ENCODE measurements around the gene CFAP74.
A peak's percentile ranks its signal among the peaks of the same experiment; 100 is the strongest.

The CFAP74 gene

DNA sequence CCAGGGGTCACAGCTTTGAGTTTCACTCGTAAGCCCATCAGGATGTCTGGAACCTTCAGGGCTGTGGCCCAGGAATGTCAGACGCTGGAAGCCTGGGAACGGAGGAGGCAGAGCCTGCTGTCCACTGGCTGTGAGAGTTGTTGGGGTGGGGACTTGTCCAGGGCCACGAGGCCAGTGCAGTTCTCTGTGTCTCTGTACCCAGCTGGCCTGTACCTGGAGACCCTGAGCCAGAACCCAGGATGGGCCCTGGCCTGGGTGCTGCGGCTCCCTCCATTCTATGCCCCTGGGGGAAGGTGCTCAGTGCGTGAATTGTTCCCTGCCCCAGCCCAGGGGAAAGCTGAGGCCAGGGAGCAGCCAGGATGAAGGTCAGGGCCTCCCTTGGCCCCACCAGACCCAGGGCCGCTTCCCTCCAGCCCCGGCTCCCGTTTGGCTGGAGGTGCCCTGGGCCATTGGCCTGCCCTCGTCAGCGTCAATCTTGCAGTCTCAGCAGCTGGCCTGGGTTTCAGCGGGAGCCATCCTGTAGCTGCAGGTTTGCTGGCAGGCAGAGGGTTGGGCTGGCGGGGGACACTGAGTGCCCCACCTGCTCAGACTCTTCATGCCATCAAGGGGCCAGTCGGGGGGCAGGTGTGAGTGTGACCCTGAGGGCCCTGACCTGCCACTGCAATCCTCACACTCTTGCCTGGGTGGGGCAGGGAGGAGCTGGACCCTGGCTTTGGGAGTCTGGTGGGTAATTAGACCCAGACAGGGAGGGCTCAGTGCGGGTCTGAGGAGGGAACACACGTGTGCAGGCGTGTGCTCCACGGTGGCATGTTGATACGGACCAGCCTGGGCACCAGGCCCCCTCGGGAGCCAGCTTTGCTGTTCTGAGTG, 89.2 kb downstream of the CFAP74 start:
- no peak for DNase-seq

DNA sequence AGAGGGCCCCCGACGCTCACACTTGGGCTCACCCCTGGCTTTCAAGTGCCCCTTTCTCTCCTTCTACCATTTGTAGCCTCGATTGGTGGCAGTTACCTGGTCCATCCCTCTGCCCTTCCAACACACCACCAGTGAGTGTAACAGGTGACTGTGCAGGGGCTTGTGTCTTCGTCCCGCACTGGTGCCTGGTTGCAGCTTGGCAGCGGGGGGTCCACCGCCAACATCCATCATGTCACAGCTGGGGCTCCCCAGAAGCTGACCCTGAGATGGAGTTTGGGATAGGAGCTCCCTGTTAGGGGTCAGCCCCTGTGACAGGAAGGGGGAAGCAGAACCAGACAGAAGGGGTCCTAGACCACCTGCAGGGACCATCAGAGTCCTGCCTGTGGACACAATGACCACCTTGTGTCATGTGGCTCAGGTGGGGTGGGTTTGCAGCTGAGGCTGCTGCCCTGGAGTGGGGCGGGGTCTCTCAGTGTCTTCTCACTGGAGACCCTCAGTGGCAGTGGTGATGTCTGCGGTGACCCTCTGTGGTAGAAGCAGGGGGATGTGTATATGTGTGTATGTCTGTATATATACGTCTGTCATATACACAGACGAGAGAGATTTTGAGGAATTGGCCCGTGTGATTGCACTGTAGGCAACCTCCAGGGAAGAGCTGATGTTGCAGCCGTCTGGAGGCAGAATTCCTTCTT, 92.1 kb downstream of the CFAP74 start:
- peak; percentile 1 for DNase-seq

DNA sequence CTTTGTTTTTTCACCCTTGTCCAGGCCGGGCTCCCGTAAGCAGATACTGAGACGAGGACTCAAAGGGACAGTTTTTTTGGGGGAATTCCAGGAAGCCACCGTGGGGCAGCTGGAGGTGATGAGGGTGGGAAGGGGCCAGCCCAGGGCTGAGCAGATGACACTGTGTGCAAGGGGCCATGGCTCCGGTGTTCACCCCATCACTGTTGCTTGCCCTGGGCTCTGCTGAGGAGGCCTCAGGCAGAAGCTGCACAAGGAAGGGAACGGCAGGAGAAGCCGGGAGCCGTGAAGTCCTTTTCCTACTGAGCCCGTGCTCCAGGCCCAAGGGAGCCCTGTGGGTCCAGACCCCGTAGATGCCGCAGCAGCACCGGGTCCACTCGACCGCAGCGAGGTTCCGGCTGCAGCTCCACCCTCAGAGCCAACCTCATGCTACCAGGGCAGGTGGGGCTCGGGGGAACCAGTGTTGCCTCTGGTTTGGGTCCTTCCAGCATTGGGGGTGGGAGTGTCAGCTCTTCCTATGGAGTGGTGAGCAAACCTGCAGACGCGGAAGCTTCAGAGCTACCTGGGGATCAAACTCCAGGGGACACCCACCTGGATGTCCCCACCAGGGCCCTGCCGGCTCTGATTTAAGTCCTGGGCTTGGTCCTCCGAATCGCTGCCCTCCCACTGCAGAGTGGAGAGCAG, 92.8 kb downstream of the CFAP74 start:
- peak; percentile 1 for DNase-seq

DNA sequence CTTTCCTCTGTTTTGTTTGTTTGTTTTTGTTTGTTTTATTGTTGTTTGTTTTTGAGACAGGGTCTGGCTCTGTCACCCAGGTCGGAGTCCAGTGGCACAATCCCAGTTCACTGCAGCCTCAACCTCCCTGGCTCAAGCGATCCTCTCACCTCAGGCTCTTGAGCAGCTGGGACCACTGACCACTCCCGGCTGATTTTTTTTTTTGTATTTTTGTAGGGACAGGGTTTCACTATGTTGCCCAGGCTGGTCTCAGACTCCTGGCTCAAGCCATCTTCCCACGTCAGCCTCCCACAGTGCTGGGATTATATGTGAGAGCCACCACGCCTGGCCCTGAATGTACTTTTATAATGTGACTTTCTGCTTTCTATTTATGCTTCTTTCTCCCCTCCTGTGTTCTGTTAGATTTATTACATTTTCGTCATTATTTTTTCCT, 93.5 kb downstream of the CFAP74 start:
- no peak for DNase-seq

DNA sequence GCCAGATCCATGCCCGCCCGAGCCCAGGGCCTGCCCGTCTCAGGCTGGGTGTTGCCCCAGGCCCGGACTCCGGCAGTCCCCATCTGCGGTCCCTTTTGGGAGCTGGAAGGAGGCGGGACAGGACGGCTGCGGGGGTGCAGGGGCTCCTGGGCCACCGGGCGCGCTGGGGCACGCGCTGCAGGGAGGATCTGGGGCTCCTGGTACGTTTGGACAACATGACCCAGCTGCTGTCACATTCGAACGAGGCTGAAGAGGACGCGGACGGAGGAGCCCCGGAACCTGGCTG, 95.1 kb downstream of the CFAP74 start:
- DNase-seq: no peak

DNA sequence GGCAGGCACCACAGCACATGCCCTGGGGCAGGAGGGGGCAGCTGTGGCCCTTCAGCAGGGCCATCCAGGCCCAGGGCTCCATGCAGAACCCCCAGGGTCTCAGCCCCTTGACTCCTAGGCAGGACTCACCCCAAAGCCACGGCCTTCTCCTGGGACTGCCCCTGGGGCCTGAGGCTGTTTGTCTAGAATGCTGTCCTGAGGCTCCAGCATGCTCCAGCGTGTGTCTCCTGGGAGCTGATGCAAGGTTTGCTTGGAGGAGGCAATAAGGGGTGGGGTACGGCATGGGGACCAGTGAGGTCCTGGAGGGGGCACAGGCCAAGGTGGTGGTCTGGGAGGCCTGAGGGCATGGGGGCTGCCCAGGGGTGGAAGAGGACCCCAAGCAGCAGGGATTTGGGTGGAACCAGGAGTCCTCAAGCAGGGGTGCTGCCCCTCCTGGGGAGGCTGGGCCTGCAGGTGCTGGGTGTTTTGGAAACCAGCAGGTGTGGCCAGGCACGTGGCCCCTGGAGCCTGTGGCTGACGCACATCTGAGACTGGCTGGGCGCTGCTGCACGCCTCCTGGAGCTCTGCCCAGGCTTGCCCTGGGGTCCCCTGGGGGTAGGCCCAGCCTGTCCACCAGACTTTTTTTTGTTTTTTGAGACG, 96.4 kb downstream of the CFAP74 start:
- DNase-seq: no peak

DNA sequence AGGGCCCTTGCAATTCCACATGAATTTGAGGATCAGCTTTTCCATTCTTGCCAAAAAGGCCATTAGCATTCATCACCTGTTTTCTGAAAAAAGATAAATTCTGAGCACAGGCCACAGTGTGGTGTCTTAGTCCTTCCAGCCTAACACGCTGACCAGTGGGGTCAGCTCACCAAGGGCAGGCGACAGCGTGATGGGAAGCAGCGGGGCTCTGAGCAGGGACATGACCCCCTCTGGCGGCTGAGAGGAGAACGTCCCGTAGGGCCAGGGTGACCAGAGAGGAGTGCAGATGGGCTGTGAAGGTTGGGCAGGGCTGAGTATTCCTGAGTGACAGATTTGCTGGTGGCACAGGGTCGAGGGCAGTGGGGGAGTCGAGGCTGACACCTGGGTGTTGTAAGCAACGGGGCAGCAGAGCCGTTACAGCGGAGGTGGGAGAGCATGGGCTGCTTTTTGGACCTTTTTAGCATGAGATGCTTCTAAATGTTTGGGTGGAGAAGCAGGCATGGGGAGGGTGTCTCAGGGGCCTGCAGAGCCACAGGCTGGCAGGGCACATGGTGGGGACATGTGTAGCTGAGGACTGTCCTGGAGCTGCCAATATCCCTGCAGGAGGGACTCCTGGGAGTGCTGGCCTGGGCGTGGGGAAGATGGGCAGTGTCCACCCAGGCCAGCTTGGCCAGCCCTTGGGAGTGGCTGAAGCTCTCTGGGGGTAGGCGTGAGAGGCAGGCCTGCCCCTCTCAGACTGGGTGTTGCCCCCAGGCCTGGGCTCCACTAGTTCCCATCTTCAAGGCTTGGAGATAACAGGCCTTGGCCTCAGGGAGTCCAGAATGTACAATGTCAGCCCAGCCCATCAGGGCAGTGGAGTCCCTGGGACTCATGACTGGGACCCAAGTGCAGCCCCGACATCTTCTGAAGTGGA, 97.1 kb downstream of the CFAP74 start:
- DNase-seq: peak; percentile 78

DNA sequence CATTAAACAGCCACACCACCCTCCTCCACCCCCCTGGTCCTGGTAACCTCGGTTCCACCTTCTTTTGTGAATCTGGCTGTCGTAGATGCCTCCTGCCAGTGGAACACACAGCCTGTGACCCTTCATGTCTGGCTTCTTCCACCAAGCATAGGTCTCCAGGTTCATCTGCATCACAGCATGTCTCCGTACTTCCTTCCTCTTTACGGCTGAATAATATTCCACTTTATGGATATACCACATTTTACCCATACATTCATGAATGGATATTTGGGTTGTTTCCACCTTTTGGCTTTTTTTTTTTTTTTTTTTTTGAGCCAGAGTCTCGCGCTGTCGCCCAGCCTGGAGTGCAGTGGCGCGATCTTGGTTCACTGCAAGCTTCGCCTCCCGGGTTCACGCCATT, 100.4 kb downstream of the CFAP74 start:
- DNase-seq: no peak

DNA sequence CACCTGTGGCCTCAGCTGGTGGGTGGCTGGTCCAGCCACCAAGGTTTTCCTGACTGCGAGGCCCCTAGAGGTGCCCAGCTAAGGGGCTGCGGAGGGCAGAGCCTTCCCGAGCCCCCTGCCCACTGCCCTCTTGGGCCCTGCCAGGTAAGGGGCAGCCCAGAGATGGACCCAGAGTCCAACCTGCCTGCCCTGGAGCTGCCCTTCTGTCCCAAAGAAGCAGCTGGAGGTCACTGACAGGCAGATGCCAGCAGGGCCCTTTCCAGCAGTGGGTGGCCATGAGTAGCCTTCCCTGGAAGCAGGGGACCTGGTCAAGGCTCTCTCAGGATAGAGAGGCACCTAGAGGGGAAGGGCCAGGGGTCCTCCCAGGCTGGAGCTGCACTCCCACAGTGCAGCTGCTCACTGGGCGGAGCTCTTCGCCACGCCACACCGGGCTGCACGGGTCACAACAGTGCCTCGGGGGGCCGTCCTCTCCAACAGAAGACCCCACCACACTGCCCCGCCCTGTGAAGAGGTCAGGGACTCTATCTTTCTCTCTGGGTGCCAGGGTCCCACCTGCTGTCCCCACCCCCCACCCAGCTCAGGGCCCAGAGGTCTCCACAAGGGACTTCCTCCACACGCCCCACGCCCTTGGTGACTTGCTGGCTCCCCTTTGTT, 101.8 kb downstream of the CFAP74 start:
- no peak for DNase-seq

DNA sequence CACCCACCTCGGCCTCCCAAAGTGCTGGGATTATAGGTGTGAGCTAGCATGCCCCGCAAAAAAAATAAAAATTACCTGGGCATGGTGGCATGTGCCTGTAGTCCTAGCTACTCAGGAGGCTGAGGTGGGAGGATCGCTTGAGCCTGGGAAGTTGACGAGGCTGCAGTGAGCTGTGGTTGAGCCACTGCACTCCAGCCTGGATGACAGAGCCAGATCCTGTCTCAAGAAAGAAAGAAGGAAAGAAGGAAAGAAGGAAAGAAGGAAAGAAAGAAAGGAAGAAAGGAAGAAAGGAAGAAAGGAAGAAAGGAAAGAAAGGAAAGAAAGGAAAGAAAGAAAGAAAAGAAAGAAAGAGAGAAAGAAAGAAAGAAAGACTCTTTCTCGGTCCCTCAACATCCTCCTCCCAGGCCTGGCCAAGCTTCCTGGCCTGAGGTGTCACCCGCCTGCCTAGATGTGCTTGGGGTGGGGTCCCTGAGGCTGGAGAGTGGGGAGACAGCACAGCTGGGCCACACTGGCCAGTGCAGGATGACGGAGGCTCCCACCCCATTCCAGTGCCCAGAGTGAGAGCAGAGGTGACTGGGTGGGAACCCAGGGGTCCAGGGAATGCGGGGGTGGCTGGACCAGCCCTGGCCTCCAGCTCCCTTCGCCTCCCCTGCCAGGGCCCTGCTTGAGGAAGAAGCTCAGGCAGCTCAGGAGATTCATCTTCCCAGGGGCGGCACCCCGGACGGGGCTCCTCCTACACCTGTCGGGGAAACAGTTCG, 102.5 kb downstream of the CFAP74 start:
- no peak for DNase-seq

DNA sequence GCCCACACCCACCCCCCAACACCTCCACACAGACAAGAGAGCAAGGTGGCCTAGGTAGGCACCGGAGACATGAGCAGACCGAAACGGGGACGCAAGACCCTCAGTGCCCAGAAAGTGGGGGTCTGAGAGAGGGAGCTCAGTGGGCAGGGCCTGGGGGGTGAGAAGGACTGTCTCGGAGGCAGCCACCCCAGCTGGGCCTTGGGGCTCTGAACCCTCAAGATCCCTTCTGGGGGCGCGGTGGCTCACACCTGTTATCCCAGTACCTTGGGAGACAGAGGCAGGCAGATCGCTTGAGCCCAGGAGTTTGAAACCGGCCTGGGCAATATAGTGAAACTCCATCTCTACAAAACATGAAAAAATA, 103.6 kb downstream of the CFAP74 start:
- no peak for DNase-seq

DNA sequence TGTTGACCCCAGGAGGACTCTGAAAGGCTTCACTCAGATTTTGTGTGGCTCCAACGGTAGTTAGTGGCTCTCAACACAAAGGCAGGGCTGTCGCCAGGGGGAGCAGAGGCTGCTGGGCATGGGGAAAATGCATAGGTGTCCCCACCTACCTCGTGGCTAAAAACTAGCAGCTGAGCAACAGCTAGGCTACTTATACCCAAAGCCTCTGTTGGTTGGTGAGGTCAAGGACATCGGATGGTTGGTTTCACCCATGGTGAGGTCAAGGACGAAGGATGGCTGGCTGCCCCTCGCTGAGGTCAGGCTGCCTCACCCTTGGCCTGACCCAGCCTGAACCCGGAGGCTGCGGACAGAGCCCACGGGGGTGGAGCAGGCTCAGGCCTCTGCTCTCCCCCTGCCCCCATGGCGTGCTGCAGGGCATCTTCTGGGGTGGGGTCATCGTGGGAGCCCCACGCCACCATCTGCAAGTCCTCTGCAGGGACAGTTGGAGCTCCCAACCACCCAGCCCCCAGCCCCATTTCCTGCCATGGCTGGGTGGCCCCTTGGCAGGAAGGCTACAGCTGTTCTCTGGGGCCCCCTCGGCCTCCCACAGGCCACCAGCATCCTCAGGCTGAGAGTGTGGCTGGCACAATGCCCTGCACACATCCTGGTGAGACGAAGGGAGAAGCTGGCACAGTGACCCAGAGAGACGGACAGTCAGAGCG, 104.2 kb downstream of the CFAP74 start:
- DNase-seq: peak; percentile 52

DNA sequence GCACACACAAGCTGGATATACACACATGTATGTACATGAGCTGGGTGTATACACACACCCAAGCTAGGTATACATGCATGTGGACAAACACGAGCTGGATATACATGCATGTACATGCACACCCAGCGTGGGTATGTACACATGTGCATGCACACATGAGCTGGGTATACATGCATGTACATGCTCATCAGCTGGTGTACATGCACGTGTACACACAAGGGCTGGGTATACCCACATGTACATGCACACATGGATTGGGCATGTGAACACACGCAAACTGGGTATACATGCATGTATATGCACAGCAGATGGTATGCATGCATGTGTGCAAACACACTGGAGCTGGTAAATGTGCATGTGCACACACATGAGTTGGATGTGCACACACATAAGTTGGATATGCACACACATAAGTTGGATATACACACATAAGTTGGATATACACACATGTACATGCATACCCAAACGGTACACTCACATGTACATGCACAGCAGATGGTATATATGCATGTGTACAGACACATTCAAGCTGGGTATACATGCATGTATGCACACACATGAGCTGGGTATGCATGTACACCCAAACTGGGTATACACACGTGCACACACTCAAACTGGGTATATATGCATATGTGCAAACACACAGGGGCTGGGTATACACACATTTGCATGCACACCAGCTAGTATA, 105.2 kb downstream of the CFAP74 start:
- DNase-seq: no peak

DNA sequence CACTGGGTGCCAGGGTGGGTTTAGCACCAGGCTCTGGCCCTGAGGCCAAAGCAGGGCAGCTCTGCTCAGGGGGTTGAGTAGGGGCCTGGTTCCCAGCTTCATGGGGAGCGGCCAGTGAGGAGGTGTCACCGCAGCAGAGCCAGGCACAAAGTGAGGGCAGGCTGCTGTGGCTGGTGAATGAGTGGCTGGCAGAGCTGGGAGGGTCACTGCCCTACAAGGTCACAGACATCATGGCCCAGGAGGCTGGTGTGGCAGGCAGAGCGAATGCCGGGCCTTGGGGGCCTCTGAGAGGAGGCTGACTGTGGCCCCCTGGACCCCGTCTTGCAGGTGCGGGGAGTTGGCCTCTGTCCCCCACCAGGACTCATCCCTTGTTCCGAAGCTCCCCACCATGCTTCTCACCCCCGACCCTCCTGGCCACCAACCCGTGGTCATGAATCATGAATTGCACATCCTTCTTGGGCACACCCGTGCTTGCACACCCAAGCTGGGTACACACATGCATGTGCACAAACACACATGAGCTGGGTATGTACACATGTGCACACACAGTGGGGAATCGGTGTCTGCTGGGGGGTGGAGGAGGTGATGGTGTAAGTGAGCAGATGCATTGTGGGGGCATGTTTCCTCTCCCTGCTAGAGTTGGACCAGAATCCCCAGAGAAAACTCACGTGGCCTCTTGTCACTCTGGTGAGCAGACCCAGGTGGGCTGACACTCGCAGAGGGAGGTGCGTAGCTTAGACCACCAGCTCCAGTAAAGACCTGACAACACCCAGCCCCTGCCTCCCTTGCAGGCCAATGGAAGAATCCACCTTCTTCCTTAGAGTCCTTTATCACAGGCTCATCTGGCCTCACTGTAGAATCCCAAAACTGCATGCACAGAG, 107.9 kb downstream of the CFAP74 start:
- no peak for DNase-seq

DNA sequence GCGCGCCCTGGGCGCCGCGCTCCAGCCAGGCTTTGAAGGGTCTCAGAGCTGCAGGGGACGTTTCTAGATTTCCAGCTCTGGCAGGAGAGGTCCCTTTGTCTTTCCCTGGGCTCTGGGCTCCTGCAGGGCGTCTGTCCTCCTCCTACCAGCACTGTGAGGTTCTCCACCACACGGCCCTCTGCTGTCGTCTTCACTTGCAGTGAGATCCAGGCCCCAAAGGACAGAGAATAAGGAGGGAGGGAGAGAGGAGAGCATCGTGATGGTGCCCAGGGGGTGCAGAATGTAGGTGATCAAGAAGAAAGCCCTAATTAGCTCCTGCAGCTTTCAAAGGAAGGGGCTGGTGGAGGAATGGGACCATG, 108.5 kb downstream of the CFAP74 start:
- no peak for DNase-seq

DNA sequence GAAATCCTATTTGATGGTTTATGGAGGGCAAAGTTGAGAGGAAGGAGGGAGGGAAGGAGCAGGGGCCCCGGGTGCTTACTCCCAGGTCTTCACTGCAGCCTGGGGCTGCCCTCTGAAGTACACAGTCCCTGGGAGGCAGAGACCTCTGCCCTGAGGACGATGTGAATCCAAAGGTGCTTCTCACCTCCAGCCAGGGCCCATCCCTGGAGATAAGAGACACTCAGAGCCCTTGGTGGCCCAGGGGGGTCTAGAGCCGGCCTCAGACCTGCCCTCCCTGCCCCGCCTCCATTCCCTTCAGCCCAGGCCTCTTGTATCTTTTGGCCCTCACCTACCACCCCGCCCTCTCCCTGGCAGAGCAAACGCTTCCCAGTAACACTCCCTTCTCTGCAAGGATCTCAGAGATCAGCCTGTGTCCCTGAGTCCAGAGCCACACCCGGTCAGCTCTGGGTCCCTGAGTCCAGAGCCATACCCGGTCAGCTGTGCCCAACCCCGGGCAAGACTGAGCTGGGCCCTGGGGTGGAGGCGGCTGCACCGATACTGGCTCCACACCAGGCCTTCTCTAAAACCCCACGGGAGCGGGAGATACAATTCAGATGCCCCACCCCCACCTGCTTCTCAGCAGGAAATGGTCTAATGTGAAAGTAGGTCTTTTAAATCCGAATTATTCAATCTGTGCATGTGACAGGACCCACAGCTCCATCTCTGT, 109.1 kb downstream of the CFAP74 start:
- peak; percentile 40 for DNase-seq

DNA sequence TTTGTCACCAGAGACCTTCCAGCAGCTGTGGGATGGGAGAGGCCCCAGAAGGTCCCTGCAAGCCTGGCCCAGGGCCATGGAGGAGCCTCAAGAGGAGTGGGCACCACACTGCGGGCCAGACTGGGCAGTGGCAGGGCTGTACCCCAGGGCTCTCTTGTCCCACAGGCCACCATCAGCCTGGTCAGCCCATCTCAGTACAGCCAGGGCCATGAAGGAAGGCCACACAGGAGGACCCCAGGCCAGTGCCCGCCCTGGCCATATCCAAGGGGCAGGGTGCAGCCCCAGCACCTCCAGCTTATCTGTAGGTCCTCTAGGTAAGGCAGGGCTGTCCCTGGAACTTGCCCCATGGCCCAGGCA, 109.6 kb downstream of the CFAP74 start:
- no peak for DNase-seq

DNA sequence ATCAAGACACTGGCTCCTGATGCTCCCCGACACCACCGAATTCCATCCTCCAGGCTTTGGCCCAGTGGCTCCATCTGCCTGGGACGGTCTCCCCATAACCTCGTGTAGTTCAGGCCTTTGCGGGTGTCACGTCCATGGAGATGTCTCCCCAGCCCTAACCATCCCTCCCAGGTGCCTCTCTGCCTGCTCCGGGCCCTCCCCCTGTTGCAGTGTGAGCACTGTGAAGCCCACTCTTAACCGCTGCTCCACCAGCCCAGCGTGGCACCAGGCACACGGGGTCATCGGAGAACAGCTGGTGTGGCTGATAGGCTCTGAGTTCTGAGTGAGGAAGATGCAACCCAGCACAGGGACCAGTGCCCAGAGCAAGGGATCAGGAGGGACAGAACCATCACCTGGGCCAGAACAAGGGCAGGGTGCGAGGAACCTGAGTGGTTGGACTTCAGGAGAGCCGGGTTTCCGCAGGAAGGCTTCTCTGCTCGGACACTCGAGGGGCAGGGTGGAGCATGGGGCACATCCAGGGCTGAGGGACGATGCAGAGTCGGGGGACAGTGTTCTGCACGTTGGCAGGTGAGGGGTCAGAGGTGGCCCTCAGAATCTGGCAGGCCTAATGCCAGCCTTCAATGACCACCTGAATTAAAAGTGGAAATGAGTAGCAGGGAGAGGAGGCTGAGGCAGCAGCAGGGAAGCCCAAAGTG, 110.1 kb downstream of the CFAP74 start:
- no peak for DNase-seq
